Stomach (tissue), 9 donors: ENCODE data around the gene PHRF1. TPM values are rescaled to one million over a fixed set of nuclear protein-coding genes. Genes with fewer than 3 reads are reported as not detected.
A peak's percentile ranks its signal among the peaks of the same experiment; 100 is the strongest.

Source experiments
- DNase-seq, 2 donors: peaks; one replicate each; pipeline versions ENCODE4 v3.0.0 to v3.0.0-alpha.2; 2013 to 2019
- H3K27ac ChIP-seq, 5 donors: fragments of 200-600 bp in 4 of 5; sonication (generic) in 4 of 5; one replicate each; pipeline ENCODE4 v1.5.1; 2013 to 2019; ENCODE audit warnings: mild to moderate bottlenecking in 1 of 5, moderate library complexity in 1 of 5
- H3K27me3 ChIP-seq, 3 donors: fragments of 200-600 bp; sonication (generic); one replicate each; pipeline ENCODE4 v1.5.1; 2017 to 2019; ENCODE audit warnings: mixed run types in 1 of 3
- H3K36me3 ChIP-seq, 4 donors: fragments of 200-600 bp; sonication (generic); 1 replicate in 3 of 4; 2 replicates in 1 of 4; pipeline ENCODE4 v1.5.1; 2016 to 2019
- H3K4me1 ChIP-seq, 4 donors: fragments of 200-600 bp; sonication (generic); one replicate each; pipeline ENCODE4 v1.5.1; 2016 to 2019
- H3K4me3 ChIP-seq, 4 donors: fragments of 200-600 bp; sonication (generic) in 3 of 4; one replicate each; pipeline ENCODE4 v1.5.1; 2016 to 2019; ENCODE audit warnings: mild to moderate bottlenecking in 1 of 4
- H3K9me3 ChIP-seq, 4 donors: fragments of 200-600 bp; sonication (generic); one replicate each; pipeline ENCODE4 v1.5.1; 2016 to 2019
- EP300 ChIP-seq: sonication (generic); formaldehyde crosslinking; IDR thresholded peaks from one replicate; pipeline ENCODE4 v1.6.1; 2017; ENCODE audit warnings: antibody characterized with exemption
- POLR2A ChIP-seq, 4 donors: fragments of 450-650 bp; IDR thresholded peaks; one replicate each; pipeline ENCODE4 v1.6.1; 2016; ENCODE audit warnings: antibody characterized with exemption in 4 of 4, control low read depth in 2 of 4, mild to moderate bottlenecking in 1 of 4, moderate library complexity in 1 of 4
- POLR2AphosphoS5 ChIP-seq, 3 donors: sonication (generic); formaldehyde crosslinking; IDR thresholded peaks; one replicate each; pipeline ENCODE4 v1.6.1; 2016; ENCODE audit warnings: antibody characterized with exemption in 3 of 3
- WGBS, 5 donors: extraction: QIAGEN DNeasy Blood & Tissue Kit in 3 of 5; methylation state at CpG; one replicate each; pipeline versions ENCODE4 v1.1.5 to v1.1.7; 2013 to 2018; 5-methylcytosine and 5-hydroxymethylcytosine counted together
- intact Hi-C: fragments of 100-400 bp; cut with DNase I; formaldehyde crosslinking; loops from one replicate; pipeline ENCODE4 v1.15.1; 2023; ENCODE audit warnings: low total_unique reads
- polyA plus RNA-seq, 3 donors: library from polyadenylated mRNA; stranded (reverse); fragments of 200-250 nt; gene quantifications; one replicate each; pipeline ENCODE4 v1.2.3, GENCODE V29; 2013
- total RNA-seq, 5 donors: library from RNA; depleted of rRNA; stranded (reverse); fragments of >200 nt; gene quantifications; one replicate each; pipeline versions ENCODE4 v1.1.0 to v1.2.3, GENCODE V29; 2014 to 2016
- TF ChIP-seq, protein P1 (sequence below), 7 experiments: fragments of 450-650 bp in 4 of 7; fragments of 200-600 bp in 3 of 7; sonication (generic) in 3 of 7; IDR thresholded peaks; one replicate each; pipeline ENCODE4 v1.5.1; 2016 to 2019; ENCODE audit warnings: antibody characterized with exemption in 7 of 7, control low read depth in 2 of 7, mild to moderate bottlenecking in 1 of 7
- donor health status: healthy with polysubstance abuse.
- donor health status: Bipolar disorder and iron deficiency.
- donor health status: healthy.

Gene PHRF1
- total and polyA plus RNA-seq, 8 donors: 7.9 to 60.8 (median 19.5) TPM

DNA sequence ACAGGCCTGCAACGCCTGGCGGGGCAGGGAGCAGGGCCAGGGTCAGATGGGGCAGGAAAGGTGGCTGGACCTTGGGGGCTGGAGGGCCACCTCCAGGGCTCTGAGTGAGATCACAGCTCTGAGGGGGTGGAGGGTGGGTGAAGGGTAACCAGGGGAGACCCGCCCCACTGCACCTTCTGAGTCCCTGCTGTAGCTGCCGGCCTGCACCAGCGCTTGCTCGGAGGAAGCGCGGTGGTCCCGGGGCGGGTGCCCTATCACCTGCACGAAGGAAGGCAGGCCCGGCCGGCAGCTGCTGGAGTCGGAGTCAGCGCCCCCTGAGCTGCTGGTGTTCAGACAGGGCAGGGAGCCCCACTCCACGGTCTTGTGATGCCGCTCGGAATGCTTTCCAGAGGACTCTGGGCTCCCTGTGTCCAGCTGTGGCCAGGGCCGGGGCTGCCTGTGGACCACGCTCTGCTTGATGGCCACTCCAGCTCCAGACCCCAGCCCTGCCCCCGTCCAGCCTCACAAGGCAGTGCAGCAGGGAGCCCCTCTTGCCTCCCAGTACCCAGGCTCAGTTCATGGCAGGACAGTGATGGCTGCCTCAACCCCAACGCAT lies 19.5 kb upstream of the PHRF1 start:
- WGBS, 5 donors: 83 to 87% (median 85%) methylated on average over 13 to 22 of the region's 22 CpGs
- TF ChIP-seq EP300 (no peak), POLR2A (IDR thresholded peaks at IDR 0.05) (no peak), POLR2AphosphoS5 (IDR thresholded peaks at IDR 0.05) (no peak)
- TF ChIP-seq, protein P1, sequence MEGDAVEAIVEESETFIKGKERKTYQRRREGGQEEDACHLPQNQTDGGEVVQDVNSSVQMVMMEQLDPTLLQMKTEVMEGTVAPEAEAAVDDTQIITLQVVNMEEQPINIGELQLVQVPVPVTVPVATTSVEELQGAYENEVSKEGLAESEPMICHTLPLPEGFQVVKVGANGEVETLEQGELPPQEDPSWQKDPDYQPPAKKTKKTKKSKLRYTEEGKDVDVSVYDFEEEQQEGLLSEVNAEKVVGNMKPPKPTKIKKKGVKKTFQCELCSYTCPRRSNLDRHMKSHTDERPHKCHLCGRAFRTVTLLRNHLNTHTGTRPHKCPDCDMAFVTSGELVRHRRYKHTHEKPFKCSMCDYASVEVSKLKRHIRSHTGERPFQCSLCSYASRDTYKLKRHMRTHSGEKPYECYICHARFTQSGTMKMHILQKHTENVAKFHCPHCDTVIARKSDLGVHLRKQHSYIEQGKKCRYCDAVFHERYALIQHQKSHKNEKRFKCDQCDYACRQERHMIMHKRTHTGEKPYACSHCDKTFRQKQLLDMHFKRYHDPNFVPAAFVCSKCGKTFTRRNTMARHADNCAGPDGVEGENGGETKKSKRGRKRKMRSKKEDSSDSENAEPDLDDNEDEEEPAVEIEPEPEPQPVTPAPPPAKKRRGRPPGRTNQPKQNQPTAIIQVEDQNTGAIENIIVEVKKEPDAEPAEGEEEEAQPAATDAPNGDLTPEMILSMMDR (IDR thresholded peaks at IDR 0.05): no peak
- H3K9me3 ChIP-seq: no peaks in the 10 kb centered on the region
- DNase-seq: no peak
- H3K4me1 ChIP-seq: peaks cover 30 to 50% (median 44%) of the 10 kb centered on the region in 4 donors
- peaks cover 0 to 79% (median 45%) of the 10 kb centered on the region in 3 donors for H3K27me3 ChIP-seq
- no peak overlapping the region for H3K27ac ChIP-seq
- H3K36me3 ChIP-seq: no peaks in the 10 kb centered on the region
- intact Hi-C loops: no loop called here
- H3K4me3 ChIP-seq: no peak overlapping the region

DNA sequence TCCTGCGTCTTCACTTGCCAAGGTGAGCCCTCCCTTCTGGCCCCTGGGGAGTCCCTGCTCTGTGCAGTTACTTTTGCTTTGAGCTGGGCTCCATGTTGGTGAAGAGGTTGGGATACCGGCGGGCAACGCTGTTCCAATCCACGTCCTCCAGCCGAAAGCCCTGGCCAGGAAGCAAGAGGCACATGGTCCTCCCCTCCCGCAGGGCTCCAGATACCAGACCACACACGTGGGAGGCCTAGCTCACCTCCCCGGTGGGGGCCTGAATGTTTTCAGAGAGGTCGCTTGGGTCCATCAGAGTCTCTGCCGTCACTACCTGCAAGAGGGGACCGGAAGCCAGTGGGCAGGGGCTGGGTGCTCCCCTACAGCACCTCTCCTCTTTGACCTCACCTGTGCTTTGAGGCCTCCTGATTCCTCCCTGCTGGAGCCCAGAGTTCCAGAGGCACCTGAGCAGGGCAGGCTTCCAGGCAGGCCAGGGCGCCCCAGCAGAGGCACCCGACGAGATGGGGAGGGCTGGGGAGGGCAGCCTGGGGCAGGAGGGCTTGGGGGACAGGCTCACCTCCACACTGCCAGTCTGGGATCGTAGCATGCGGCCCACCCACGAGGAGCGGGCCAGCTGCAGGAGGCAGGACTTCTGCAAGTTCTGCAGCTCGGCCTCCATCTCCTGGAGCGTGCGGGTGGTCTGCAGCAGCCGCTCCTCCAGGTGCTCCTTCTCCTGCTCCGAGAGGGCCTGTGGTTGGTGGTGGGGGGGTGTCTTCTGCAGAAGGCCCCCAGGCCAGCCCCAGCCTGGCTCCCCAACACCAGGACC lies 18.7 kb upstream of the PHRF1 start:
- no peaks in the 10 kb centered on the region for H3K9me3 ChIP-seq
- no peak overlapping the region for H3K27ac ChIP-seq
- H3K27me3 ChIP-seq: peaks cover 0 to 72% (median 45%) of the 10 kb centered on the region in 3 donors
- peaks cover 36 to 58% (median 52%) of the 10 kb centered on the region in 4 donors for H3K4me1 ChIP-seq
- no peak for DNase-seq
- 83 to 93% (median 88%) methylated on average over 9 to 24 of the region's 24 CpGs for WGBS, 5 donors
- H3K4me3 ChIP-seq: no peak overlapping the region
- no peak for TF ChIP-seq EP300
- TF ChIP-seq, protein P1 (IDR thresholded peaks at IDR 0.05): no peak
- TF ChIP-seq POLR2A (IDR thresholded peaks at IDR 0.05): no peak
- no peak for TF ChIP-seq POLR2AphosphoS5 (IDR thresholded peaks at IDR 0.05)
- no peaks in the 10 kb centered on the region for H3K36me3 ChIP-seq
- intact Hi-C loops: no loop called here

DNA sequence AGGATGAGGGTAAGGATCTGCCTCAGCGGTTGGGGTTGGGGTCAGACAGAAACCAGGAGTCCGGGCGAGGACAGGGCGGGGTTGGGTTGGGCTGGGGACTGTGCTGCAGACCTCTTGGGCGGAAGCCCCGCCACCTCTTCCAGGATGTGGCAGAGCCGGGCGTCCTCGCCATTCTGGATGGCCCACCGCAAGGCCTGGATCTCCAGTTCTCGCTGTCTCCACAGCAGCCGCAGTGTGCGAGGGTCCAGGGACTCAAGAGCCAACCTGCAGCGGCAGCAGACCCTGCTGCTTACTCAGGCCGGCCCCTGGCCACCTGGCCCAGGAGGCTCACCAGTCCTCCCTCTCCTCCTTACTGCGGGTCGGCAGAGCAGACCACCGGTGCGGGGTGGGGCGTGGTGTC lies 17.8 kb upstream of the PHRF1 start:
- no peak overlapping the region for H3K4me3 ChIP-seq
- TF ChIP-seq EP300 (no peak), POLR2AphosphoS5 (IDR thresholded peaks at IDR 0.05) (no peak), POLR2A (IDR thresholded peaks at IDR 0.05) (no peak)
- TF ChIP-seq, protein P1 (IDR thresholded peaks at IDR 0.05): no peak
- peaks cover 44 to 68% (median 62%) of the 10 kb centered on the region in 4 donors for H3K4me1 ChIP-seq
- H3K36me3 ChIP-seq: peaks cover 0 to 8% (median 4%) of the 10 kb centered on the region in 4 donors
- no peaks in the 10 kb centered on the region for H3K9me3 ChIP-seq
- intact Hi-C loops: no loop called here
- WGBS, 5 donors: 86 to 91% (median 88%) methylated on average over 11 to 20 of the region's 20 CpGs
- peaks cover 0 to 62% (median 39%) of the 10 kb centered on the region in 3 donors for H3K27me3 ChIP-seq
- no peak overlapping the region for H3K27ac ChIP-seq
- no peak for DNase-seq

- Histone ChIP-seq H3K9me3 (no peaks in the 10 kb centered on the region), H3K27ac (peak overlapping the region in 4 of 5 donors; percentile 9 to 95 (median 90)), H3K4me3 (no peak overlapping the region), H3K27me3 (peaks cover 0 to 56% (median 33%) of the 10 kb centered on the region in 3 donors), H3K4me1 (peaks cover 42 to 69% (median 65%) of the 10 kb centered on the region in 4 donors), H3K36me3 (peaks cover 0 to 14% (median 7%) of the 10 kb centered on the region in 4 donors)
- WGBS, 5 donors: 80 to 100% (median 83%) methylated on average over 3 to 15 of the region's 15 CpGs
- no peak for DNase-seq
- intact Hi-C loops: no loop called here
- TF ChIP-seq POLR2A (IDR thresholded peaks at IDR 0.05) (no peak), EP300 (no peak), POLR2AphosphoS5 (IDR thresholded peaks at IDR 0.05) (no peak)
- TF ChIP-seq, protein P1 (IDR thresholded peaks at IDR 0.05): no peak
Observed at GRCh38 chr11:559020-559620, 17.1 kb upstream of the PHRF1 start.
